ENCODE data around the gene SH3BP5L.

DNA sequence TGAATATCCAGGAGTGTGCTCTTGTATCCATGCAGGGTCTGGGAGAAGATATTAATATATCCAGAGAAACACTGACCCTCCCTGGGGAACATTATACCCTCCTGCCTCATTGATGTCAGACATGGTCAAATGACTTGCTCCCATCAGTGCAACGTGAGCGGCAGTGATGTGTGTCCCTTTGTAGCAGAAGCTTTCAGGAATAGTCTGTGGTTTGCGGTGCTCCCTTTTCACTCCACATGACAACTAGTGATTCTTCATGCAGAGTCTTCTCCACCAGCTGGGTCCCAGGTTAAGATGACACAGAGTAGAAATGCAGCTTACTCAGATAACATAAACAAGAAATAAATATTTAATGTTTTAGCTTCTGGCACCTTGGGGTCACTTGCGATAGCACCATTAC lies 38.3 kb downstream of the SH3BP5L start:
- TF ChIP-seq, protein P1, sequence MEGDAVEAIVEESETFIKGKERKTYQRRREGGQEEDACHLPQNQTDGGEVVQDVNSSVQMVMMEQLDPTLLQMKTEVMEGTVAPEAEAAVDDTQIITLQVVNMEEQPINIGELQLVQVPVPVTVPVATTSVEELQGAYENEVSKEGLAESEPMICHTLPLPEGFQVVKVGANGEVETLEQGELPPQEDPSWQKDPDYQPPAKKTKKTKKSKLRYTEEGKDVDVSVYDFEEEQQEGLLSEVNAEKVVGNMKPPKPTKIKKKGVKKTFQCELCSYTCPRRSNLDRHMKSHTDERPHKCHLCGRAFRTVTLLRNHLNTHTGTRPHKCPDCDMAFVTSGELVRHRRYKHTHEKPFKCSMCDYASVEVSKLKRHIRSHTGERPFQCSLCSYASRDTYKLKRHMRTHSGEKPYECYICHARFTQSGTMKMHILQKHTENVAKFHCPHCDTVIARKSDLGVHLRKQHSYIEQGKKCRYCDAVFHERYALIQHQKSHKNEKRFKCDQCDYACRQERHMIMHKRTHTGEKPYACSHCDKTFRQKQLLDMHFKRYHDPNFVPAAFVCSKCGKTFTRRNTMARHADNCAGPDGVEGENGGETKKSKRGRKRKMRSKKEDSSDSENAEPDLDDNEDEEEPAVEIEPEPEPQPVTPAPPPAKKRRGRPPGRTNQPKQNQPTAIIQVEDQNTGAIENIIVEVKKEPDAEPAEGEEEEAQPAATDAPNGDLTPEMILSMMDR (IDR thresholded peaks at IDR 0.05) = no peak
- no peak for TF ChIP-seq POLR2A (IDR thresholded peaks at IDR 0.05)
